Mesendoderm (in vitro differentiated cells): ENCODE results near the gene IMMP2L.

Experiments
- DNase-seq: peaks from one replicate; pipeline ENCODE4 v3.0.0; 2013
- H2AK5ac ChIP-seq: 2 replicates; pipeline ENCODE4 v1.6.1; 2013; ENCODE audit warnings: low read length, inconsistent platforms
- H2BK120ac ChIP-seq: 2 replicates; pipeline ENCODE4 v1.6.1; 2013; ENCODE audit warnings: low read depth, mild to moderate bottlenecking, low read length, moderate library complexity, mixed read lengths
- H2BK15ac ChIP-seq: replicated peaks from 2 replicates; pipeline ENCODE4 v1.6.1; 2013; ENCODE audit warnings: low read depth, mild to moderate bottlenecking, moderate library complexity
- H2BK5ac ChIP-seq: 2 replicates; pipeline ENCODE4 v1.6.1; 2013; ENCODE audit warnings: low read length, inconsistent platforms
- H3K18ac ChIP-seq: 2 replicates; pipeline ENCODE4 v1.6.1; 2013; ENCODE audit warnings: mild to moderate bottlenecking, low read length, mixed read lengths
- H3K23ac ChIP-seq: one replicate; pipeline ENCODE4 v1.6.1; 2013; ENCODE audit warnings: low read length
- H3K27ac ChIP-seq: 2 replicates; pipeline ENCODE4 v1.5.1; 2013; ENCODE audit warnings: low read depth, mild to moderate bottlenecking, inconsistent platforms, low read length, moderate library complexity
- H3K27me3 ChIP-seq: 2 replicates; pipeline ENCODE4 v1.6.1; 2013; ENCODE audit warnings: low read length, control low read depth, mild to moderate bottlenecking, inconsistent platforms; ENCODE audit not compliant: insufficient read depth, poor library complexity
- H3K36me3 ChIP-seq: 2 replicates; pipeline ENCODE4 v1.6.1; 2013; ENCODE audit warnings: low read length, inconsistent platforms; ENCODE audit not compliant: control insufficient read depth, insufficient read depth
- H3K4ac ChIP-seq: one replicate; pipeline ENCODE4 v1.6.1; 2013; ENCODE audit warnings: low read depth, mild to moderate bottlenecking, low read length, moderate library complexity
- H3K4me1 ChIP-seq: 2 replicates; pipeline ENCODE4 v1.6.1; 2013; ENCODE audit warnings: low read depth, low read length, inconsistent platforms; ENCODE audit not compliant: control insufficient read depth
- H3K4me2 ChIP-seq: 2 replicates; pipeline ENCODE4 v1.6.1; 2013; ENCODE audit warnings: low read length
- H3K4me3 ChIP-seq: 2 replicates; pipeline ENCODE4 v1.5.1; 2013; ENCODE audit warnings: mild to moderate bottlenecking, low read length
- H3K56ac ChIP-seq: one replicate; pipeline ENCODE4 v1.6.1; 2013; ENCODE audit warnings: low read length
- H3K79me1 ChIP-seq: 2 replicates; pipeline ENCODE4 v1.6.1; 2013; ENCODE audit warnings: low read length, inconsistent platforms
- H3K79me2 ChIP-seq: 2 replicates; pipeline ENCODE4 v1.6.1; 2013; ENCODE audit warnings: mild to moderate bottlenecking, low read length; ENCODE audit not compliant: control insufficient read depth, insufficient read depth
- H3K9ac ChIP-seq: 2 replicates; pipeline ENCODE4 v1.6.1; 2013; ENCODE audit warnings: low read length, inconsistent platforms
- H4K5ac ChIP-seq: one replicate; pipeline ENCODE4 v1.6.1; 2013; ENCODE audit warnings: low read length
- H4K8ac ChIP-seq: one replicate; pipeline ENCODE4 v1.6.1; 2013; ENCODE audit warnings: low read depth, mild to moderate bottlenecking, control low read depth, low read length, moderate library complexity
- WGBS: extraction: QIAGEN DNeasy Blood & Tissue Kit; methylation state at CpG from one replicate; pipeline ENCODE4 v1.1.7; 2013; ENCODE audit warnings: low lambda C conversion rate, missing lambda C conversion rate; ENCODE audit not compliant: insufficient coverage; ENCODE audit errors: extremely low coverage; 5-methylcytosine and 5-hydroxymethylcytosine counted together

IMMP2L gene

DNA sequence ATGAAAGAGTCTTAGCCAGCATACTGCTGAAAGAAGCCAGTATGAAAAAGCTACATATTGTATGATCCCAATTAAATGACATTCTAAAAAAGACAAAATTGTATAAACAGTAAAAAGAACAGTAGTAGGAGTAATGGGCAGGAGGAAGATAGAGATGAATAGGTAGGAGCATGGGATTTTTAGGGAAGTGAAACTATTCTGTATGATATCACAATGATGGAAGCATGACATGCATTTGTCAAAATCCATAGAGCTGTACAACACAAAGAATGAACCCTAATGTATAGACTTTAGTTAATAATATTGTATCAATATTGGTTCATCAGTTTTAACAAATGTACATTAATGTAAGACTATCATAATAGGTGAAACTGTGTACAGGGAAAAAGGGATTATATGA is 147.9 kb downstream of the IMMP2L start:
- no peaks in the 10 kb centered on the region for H3K27me3 ChIP-seq
- H3K4ac ChIP-seq: no peak overlapping the region
- H4K8ac ChIP-seq: no peak overlapping the region
- H3K9ac ChIP-seq: no peak overlapping the region
- H3K4me2 ChIP-seq: no peak overlapping the region
- no peak for DNase-seq
- no peak overlapping the region for H3K18ac ChIP-seq
- H2BK5ac ChIP-seq: no peak overlapping the region
- no peak overlapping the region for H3K4me3 ChIP-seq
- no peaks in the 10 kb centered on the region for H3K36me3 ChIP-seq
- no peak overlapping the region for H3K56ac ChIP-seq
- no peaks in the 10 kb centered on the region for H3K4me1 ChIP-seq
- no peak overlapping the region for H2AK5ac ChIP-seq
- no peak overlapping the region for H3K23ac ChIP-seq
- no peak overlapping the region for H4K5ac ChIP-seq
- H3K79me2 ChIP-seq: no peaks in the 10 kb centered on the region
- H2BK120ac ChIP-seq: no peak overlapping the region
- H3K79me1 ChIP-seq: no peaks in the 10 kb centered on the region
- no peak overlapping the region for H2BK15ac ChIP-seq
- no peak overlapping the region for H3K27ac ChIP-seq

DNA sequence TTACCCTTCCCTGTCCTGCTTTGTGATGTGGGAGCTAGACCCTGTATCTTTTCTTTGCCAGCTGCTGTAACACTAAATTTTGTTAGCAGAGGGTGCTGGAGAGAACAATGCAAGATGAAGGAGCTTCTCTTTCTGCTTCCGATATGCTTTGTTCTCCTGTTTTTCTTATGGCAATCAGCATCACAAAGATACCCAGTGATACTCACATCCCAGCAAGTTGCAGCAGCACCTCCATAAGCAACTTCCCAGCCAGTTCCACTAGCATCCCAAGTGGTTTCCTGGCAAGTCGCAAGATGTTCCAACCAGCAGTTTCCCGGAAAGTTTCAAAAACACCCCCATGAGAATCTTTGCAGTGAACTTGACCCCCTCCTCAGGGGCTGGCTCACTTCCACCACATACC is 148.6 kb downstream of the IMMP2L start:
- Histone ChIP-seq H2BK120ac (no peak overlapping the region), H3K18ac (no peak overlapping the region), H3K56ac (no peak overlapping the region), H3K79me2 (no peaks in the 10 kb centered on the region), H2BK15ac (no peak overlapping the region), H3K27ac (no peak overlapping the region), H3K4me2 (no peak overlapping the region), H3K9ac (no peak overlapping the region), H4K5ac (no peak overlapping the region), H3K23ac (no peak overlapping the region), H2BK5ac (no peak overlapping the region), H3K36me3 (no peaks in the 10 kb centered on the region), H3K27me3 (no peaks in the 10 kb centered on the region), H3K4me1 (no peaks in the 10 kb centered on the region), H2AK5ac (no peak overlapping the region), H3K4me3 (no peak overlapping the region), H3K79me1 (no peaks in the 10 kb centered on the region), H4K8ac (no peak overlapping the region), H3K4ac (no peak overlapping the region)
- no CpG with 5 or more reads among the region's 3 CpGs for WGBS
- DNase-seq: peak; percentile 26

DNA sequence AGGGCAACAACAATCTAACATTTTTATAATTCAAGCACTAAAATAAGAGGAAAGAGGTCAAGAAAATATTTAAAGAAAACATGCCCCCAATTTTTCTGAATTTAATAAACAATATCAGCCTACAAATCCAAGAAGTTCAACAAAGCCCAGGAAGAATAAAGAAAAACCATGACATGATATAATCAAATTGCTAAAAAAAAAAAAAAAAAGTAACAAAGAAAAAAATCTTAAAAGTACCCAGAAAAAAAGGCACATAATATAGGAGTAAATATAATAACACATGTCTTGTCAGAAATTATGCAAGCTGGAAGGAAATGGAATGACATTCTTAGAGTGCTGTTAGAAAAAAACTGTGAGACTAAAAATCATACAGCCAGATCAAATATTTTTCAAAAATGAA is 151.4 kb downstream of the IMMP2L start:
- Histone ChIP-seq H3K56ac (no peak overlapping the region), H3K79me2 (no peaks in the 10 kb centered on the region), H3K18ac (no peak overlapping the region), H3K23ac (no peak overlapping the region), H2AK5ac (no peak overlapping the region), H3K27me3 (no peaks in the 10 kb centered on the region), H3K4me3 (no peak overlapping the region), H3K36me3 (no peaks in the 10 kb centered on the region), H3K4ac (no peak overlapping the region), H3K27ac (no peak overlapping the region), H3K4me2 (no peak overlapping the region), H3K4me1 (no peaks in the 10 kb centered on the region), H4K8ac (no peak overlapping the region), H4K5ac (no peak overlapping the region), H3K79me1 (no peaks in the 10 kb centered on the region), H2BK15ac (no peak overlapping the region), H2BK120ac (no peak overlapping the region), H3K9ac (no peak overlapping the region), H2BK5ac (no peak overlapping the region)
- DNase-seq: no peak

DNA sequence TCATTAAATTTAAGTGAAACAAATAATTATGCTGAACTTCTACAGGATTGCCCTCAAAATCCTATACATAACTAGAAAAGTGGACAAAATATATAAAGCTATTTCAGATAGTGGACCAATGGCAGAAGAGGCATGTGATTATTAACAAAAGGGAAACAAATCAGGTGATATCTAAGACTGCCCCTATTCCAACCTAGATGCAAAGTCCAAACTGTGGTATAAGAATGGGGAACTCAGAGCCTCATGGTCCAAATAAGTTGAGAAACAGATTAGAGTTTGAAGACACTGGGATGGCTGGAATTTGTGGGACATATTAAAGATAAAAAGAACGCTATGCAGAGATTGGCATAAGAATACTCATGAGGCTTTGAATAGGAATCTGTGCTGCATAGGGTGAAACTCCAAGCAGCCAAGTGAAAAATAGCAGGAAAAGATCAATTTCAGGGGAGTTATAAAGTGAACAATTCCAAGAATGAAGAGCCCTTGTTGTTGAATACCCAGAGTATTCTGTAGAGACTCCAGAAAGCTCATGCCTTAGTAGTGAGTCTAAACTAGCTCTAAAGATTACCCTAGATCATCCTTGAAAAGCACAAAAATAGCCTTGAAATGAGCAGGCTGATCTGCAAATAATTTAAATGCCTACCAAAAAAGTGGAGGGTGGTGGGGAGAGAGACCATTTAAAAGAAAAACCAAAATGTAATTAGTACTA is 152.4 kb downstream of the IMMP2L start:
- no peaks in the 10 kb centered on the region for H3K36me3 ChIP-seq
- no peak overlapping the region for H2AK5ac ChIP-seq
- no CpG with 5 or more reads among the region's 1 CpG for WGBS
- no peaks in the 10 kb centered on the region for H3K27me3 ChIP-seq
- H3K79me2 ChIP-seq: no peaks in the 10 kb centered on the region
- H3K18ac ChIP-seq: no peak overlapping the region
- no peak overlapping the region for H3K27ac ChIP-seq
- H3K4me2 ChIP-seq: no peak overlapping the region
- DNase-seq: peak; percentile 29
- H3K56ac ChIP-seq: no peak overlapping the region
- no peak overlapping the region for H3K4ac ChIP-seq
- H3K4me3 ChIP-seq: no peak overlapping the region
- no peak overlapping the region for H3K9ac ChIP-seq
- no peak overlapping the region for H4K8ac ChIP-seq
- H2BK120ac ChIP-seq: no peak overlapping the region
- H3K23ac ChIP-seq: no peak overlapping the region
- no peaks in the 10 kb centered on the region for H3K79me1 ChIP-seq
- no peak overlapping the region for H2BK15ac ChIP-seq
- no peak overlapping the region for H4K5ac ChIP-seq
- H3K4me1 ChIP-seq: no peaks in the 10 kb centered on the region
- H2BK5ac ChIP-seq: no peak overlapping the region

DNA sequence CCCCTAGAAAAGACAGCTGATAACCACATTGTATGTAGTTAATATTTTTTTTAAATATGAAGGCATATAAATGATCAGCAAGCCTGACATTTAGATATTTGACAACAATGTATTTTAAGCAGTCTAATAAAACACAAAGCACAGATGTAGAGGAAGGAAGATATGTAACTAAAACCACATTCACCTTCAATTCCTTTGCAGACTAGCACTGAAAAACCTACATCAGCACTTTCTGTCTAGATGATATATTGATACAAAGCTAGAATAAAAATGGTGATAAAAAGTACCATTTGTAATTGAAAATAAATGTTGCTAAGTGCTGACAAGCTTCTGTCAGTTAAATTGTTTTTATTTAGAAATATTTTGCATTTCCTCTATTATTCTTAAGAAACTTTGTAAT is 153.6 kb downstream of the IMMP2L start:
- no peaks in the 10 kb centered on the region for H3K4me1 ChIP-seq
- no peaks in the 10 kb centered on the region for H3K79me1 ChIP-seq
- H3K27me3 ChIP-seq: no peaks in the 10 kb centered on the region
- no peak overlapping the region for H3K27ac ChIP-seq
- no peak overlapping the region for H4K5ac ChIP-seq
- H3K4me2 ChIP-seq: no peak overlapping the region
- no peak for DNase-seq
- no peak overlapping the region for H2BK5ac ChIP-seq
- no peak overlapping the region for H3K4ac ChIP-seq
- no peak overlapping the region for H2AK5ac ChIP-seq
- no peak overlapping the region for H4K8ac ChIP-seq
- no peak overlapping the region for H2BK120ac ChIP-seq
- no peaks in the 10 kb centered on the region for H3K36me3 ChIP-seq
- H3K56ac ChIP-seq: no peak overlapping the region
- no peak overlapping the region for H3K9ac ChIP-seq
- H2BK15ac ChIP-seq: no peak overlapping the region
- H3K79me2 ChIP-seq: no peaks in the 10 kb centered on the region
- no peak overlapping the region for H3K4me3 ChIP-seq
- H3K18ac ChIP-seq: no peak overlapping the region
- no peak overlapping the region for H3K23ac ChIP-seq

DNA sequence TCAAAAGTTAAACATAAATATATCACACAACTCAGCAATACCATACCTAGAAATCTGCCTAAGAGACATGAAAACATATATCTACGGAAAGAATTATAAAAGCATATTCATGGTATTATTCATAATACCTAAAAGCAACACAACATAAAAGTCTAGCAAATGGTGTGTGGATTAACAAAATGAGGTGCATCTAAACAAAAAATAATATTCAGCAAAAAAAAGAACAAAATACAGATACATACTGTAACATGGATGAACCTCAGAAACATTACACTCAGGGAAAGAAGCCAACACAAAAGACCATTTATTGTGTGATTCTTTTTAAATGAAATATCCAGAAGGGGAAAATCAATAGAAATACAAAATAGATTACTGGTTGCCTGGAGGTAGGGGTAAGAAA is 155.0 kb downstream of the IMMP2L start:
- Histone ChIP-seq H3K79me1 (no peaks in the 10 kb centered on the region), H3K4ac (no peak overlapping the region), H3K4me2 (no peak overlapping the region), H3K27ac (no peak overlapping the region), H3K23ac (no peak overlapping the region), H3K36me3 (no peaks in the 10 kb centered on the region), H2BK15ac (no peak overlapping the region), H2BK120ac (no peak overlapping the region), H3K4me1 (no peaks in the 10 kb centered on the region), H3K9ac (no peak overlapping the region), H4K5ac (no peak overlapping the region), H3K4me3 (no peak overlapping the region), H3K79me2 (no peaks in the 10 kb centered on the region), H2BK5ac (no peak overlapping the region), H4K8ac (no peak overlapping the region), H3K18ac (no peak overlapping the region), H3K56ac (no peak overlapping the region), H2AK5ac (no peak overlapping the region), H3K27me3 (no peaks in the 10 kb centered on the region)
- no peak for DNase-seq
- WGBS: no CpG with 5 or more reads among the region's 1 CpG
